A673 (cell line): ENCODE results near the gene ZNF639.

Experiments
- CTCF ChIP-seq: fragments of 300-800, 200-600 bp; sonication (generic); conservative IDR thresholded peaks from 2 replicates; pipeline ENCODE4 v1.5.1; 2017; ENCODE audit warnings: low read depth, mild to moderate bottlenecking, antibody characterized with exemption, low read length, moderate library complexity, mixed read lengths
- EZH2 ChIP-seq: fragments of 200-600 bp; sonication (generic); IDR thresholded peaks from 2 replicates; pipeline ENCODE4 v1.6.1; 2017; ENCODE audit warnings: borderline replicate concordance, low read depth, mild to moderate bottlenecking, mixed read lengths, antibody characterized with exemption, low read length; ENCODE audit not compliant: poor library complexity, severe bottlenecking

GRCh38 chr3:179355996-179356395, 33.2 kb downstream of the ZNF639 start:
- TF ChIP-seq CTCF (no peak), EZH2 (no peak)
